Right lobe of liver (tissue), 4 donors: ENCODE results near the gene SMAD4.

Experiments used
- POLR2A ChIP-seq: fragments of 450-650 bp; IDR thresholded peaks from one replicate; pipeline ENCODE4 v1.6.1; 2017; ENCODE audit warnings: antibody characterized with exemption, mild to moderate bottlenecking
- TF ChIP-seq, protein P1 (sequence below), 4 donors: fragments of 200-600 bp in 3 of 4; fragments of 450-650 bp in 1 of 4; IDR thresholded peaks; one replicate each; pipeline versions ENCODE4 v1.5.1 to v1.8.0; 2016 to 2022; ENCODE audit warnings: antibody characterized with exemption in 4 of 4, mild to moderate bottlenecking in 2 of 4
- donor health status: DM: no; HTN: no; CAD: no.
- donor health status: DM: no; HTN: no; CAD: no.
- donor health status: DM: no; HTN: yes; CAD: no.

DNA sequence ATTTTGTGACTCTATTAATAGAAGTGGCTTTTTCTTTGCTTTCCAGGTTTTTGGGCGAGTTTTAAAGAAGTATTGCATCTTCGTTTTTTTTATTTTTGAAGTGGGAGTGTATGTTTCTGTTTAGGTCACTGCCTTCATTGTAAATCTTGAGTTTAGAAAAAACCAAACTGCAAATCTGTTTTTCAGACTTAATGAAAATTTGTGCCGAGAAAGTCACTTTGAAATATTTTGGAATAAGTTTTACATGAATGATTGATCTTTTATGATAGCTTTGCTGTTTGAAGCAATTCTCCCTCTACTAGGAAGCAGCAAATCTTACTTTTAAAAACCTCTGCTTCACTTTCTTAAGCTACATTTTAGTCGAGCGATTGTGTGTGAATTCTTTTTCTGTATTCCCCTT is 2.2 kb downstream of the SMAD4 start:
- TF ChIP-seq, protein P1, sequence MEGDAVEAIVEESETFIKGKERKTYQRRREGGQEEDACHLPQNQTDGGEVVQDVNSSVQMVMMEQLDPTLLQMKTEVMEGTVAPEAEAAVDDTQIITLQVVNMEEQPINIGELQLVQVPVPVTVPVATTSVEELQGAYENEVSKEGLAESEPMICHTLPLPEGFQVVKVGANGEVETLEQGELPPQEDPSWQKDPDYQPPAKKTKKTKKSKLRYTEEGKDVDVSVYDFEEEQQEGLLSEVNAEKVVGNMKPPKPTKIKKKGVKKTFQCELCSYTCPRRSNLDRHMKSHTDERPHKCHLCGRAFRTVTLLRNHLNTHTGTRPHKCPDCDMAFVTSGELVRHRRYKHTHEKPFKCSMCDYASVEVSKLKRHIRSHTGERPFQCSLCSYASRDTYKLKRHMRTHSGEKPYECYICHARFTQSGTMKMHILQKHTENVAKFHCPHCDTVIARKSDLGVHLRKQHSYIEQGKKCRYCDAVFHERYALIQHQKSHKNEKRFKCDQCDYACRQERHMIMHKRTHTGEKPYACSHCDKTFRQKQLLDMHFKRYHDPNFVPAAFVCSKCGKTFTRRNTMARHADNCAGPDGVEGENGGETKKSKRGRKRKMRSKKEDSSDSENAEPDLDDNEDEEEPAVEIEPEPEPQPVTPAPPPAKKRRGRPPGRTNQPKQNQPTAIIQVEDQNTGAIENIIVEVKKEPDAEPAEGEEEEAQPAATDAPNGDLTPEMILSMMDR (IDR thresholded peaks at IDR 0.05): no peak
- TF ChIP-seq POLR2A: no peak
